ENCODE results near the gene GRAMD1A. TPM values are rescaled to one million over a fixed set of nuclear protein-coding genes. Genes with fewer than 3 reads are reported as not detected.
"Not testable (repeated sequence)": the region's sequence is repeated elsewhere in the genome, so short reads cannot be mapped to it uniquely, and the experiment has no call there.

The GRAMD1A gene
- total RNA-seq, 1 experiment from 2014 or later, result 125 TPM

GRCh38 chr19:35029275-35029736 is 29.2 kb downstream of the GRAMD1A start:
- not testable (repeated sequence) for H3K4me1 ChIP-seq (ENCODE audit: insufficient read depth, low read length); H2BK12ac ChIP-seq (ENCODE audit: insufficient read length, low read depth, low read length); H3K14ac ChIP-seq (ENCODE audit: insufficient read depth, low read length); H2BK20ac ChIP-seq (ENCODE audit: low read depth, low read length, poor library complexity, severe bottlenecking); H4K20me1 ChIP-seq (ENCODE audit: control insufficient read depth, insufficient read depth, insufficient read length); H3K9me3 ChIP-seq (ENCODE audit: control insufficient read depth, low read depth, low read length); H3K23ac ChIP-seq (ENCODE audit: insufficient read length, low read depth, low read length); H4K91ac ChIP-seq (ENCODE audit: insufficient read length, low read depth, low read length); H2BK120ac ChIP-seq (ENCODE audit: low read depth, low read length, poor library complexity, severe bottlenecking); H3K79me1 ChIP-seq (ENCODE audit: insufficient read depth, low read depth, low read length, poor library complexity, severe bottlenecking); H3K23me2 ChIP-seq (ENCODE audit: insufficient read length, low read depth, low read length, poor library complexity, severe bottlenecking); H3K9me3 Mint-ChIP-seq; H3K9ac ChIP-seq (ENCODE audit: extremely low read depth, insufficient read length, low read length); H3K27ac ChIP-seq (ENCODE audit: insufficient read length, low read depth, low read length); H3T11ph ChIP-seq (ENCODE audit: low read length); H2AK5ac ChIP-seq (ENCODE audit: insufficient read length, low read length); H2BK15ac ChIP-seq (ENCODE audit: low read depth, low read length); DNase-seq; H2AFZ ChIP-seq (ENCODE audit: low read length); H3K56ac ChIP-seq (ENCODE audit: insufficient read length, low read depth, low read length); H4K5ac ChIP-seq (ENCODE audit: insufficient read length, low read depth, low read length); H3K4ac ChIP-seq (ENCODE audit: low read depth, low read length); H4K8ac ChIP-seq (replicated peaks; ENCODE audit: insufficient read length, low read depth, low read length); H3K27ac Mint-ChIP-seq; H3K79me2 ChIP-seq (ENCODE audit: insufficient read depth, low read length); H2BK5ac ChIP-seq (ENCODE audit: insufficient read length, low read length); H3K18ac ChIP-seq (ENCODE audit: insufficient read length, low read depth, low read length)
- H3K27me3 Mint-ChIP-seq (ENCODE audit: low read depth), result peaks cover 51% of the 10 kb centered on the region
- peak overlapping the region; percentile 47 to 73; a peak in 4 of 5 replicates for H3K4me3 Mint-ChIP-seq
- WGBS (ENCODE audit: extremely low coverage, insufficient read length, low lambda C conversion rate), result no CpG with 5 or more reads among the region's 11 CpGs
- Histone ChIP-seq H3K27me3 (ENCODE audit: insufficient read depth, low read length) (peaks cover 11% of the 10 kb centered on the region; the same call in 1 of the 2 replicates), H3K4me2 (ENCODE audit: insufficient read depth, insufficient read length, low read length) (peak overlapping the region; percentile 1)
- H3K36me3 Mint-ChIP-seq (ENCODE audit: insufficient read depth in 1 of 3, low read depth in 3 of 3), result peaks cover 19 to 51% (median 37%) of the 10 kb centered on the region in 3 experiments; a peak in 6 of 7 replicates
- peaks cover 15 to 17% of the 10 kb centered on the region in 2 experiments for H3K4me1 Mint-ChIP-seq
